HEK293T (cell line): ENCODE data around the gene PRADC1.

Experiments used
- CTCF ChIA-PET: fragments of 350-600 bp; formaldehyde crosslinking; extraction: SDS; loops from one replicate; lab custom pipeline; 2021; ENCODE audit warnings: antibody characterized with exemption, inconsistent platforms; lab: Yijun Ruan, JAX
- POLR2A ChIA-PET: fragments of 350-600 bp; formaldehyde crosslinking; extraction: SDS; loops from one replicate; lab custom pipeline; 2020; ENCODE audit warnings: antibody characterized with exemption, inconsistent platforms; lab: Yijun Ruan, JAX
- DNase-seq: peaks from one replicate; pipeline ENCODE4 v3.0.0; 2012; ENCODE audit warnings: mixed read lengths; ENCODE audit errors: extremely low spot score
- ARNT ChIP-seq: fragments of 450-650 bp; IDR thresholded peaks from 2 replicates; pipeline ENCODE4 v1.6.1; 2017; ENCODE audit warnings: mild to moderate bottlenecking
- BHLHE40 ChIP-seq: fragments of 450-650 bp; IDR thresholded peaks from 2 replicates; pipeline ENCODE4 v1.6.1; 2016; ENCODE audit warnings: mild to moderate bottlenecking, moderate library complexity, borderline replicate concordance
- CTBP1 ChIP-seq: fragments of 450-650 bp; IDR thresholded peaks from 2 replicates; pipeline ENCODE4 v1.6.1; 2016; ENCODE audit warnings: borderline replicate concordance
- ELF4 ChIP-seq: fragments of 450-650 bp; IDR thresholded peaks from 2 replicates; pipeline ENCODE4 v1.6.1; 2017; ENCODE audit warnings: antibody characterized with exemption
- FOXA1 ChIP-seq: fragments of 450-650 bp; IDR thresholded peaks from 2 replicates; pipeline ENCODE4 v1.6.1; 2016; ENCODE audit warnings: mild to moderate bottlenecking
- FOXK2 ChIP-seq: fragments of 450-650 bp; IDR thresholded peaks from 2 replicates; pipeline ENCODE4 v1.6.1; 2016; ENCODE audit warnings: mild to moderate bottlenecking
- FOXM1 ChIP-seq: fragments of 450-650 bp; IDR thresholded peaks from 2 replicates; pipeline ENCODE4 v1.6.1; 2017; ENCODE audit warnings: mild to moderate bottlenecking, borderline replicate concordance
- HDGF ChIP-seq: fragments of 450-650 bp; IDR thresholded peaks from 2 replicates; pipeline ENCODE4 v1.6.1; 2017; ENCODE audit warnings: antibody characterized with exemption, borderline replicate concordance
- L3MBTL2 ChIP-seq: fragments of 450-650 bp; conservative IDR thresholded peaks from 2 replicates; pipeline ENCODE4 v1.6.1; 2016; ENCODE audit warnings: mild to moderate bottlenecking
- LEF1 ChIP-seq: fragments of 450-650 bp; IDR thresholded peaks from 2 replicates; pipeline ENCODE4 v1.6.1; 2017; ENCODE audit warnings: mild to moderate bottlenecking, borderline replicate concordance
- NFRKB ChIP-seq: fragments of 450-650 bp; IDR thresholded peaks from 2 replicates; pipeline ENCODE4 v1.6.1; 2016; ENCODE audit warnings: mild to moderate bottlenecking, moderate library complexity
- SP1 ChIP-seq: fragments of 450-650 bp; IDR thresholded peaks from 2 replicates; pipeline ENCODE4 v1.6.1; 2017
- SUZ12 ChIP-seq: fragments of 450-650 bp; IDR thresholded peaks from 2 replicates; pipeline ENCODE4 v1.6.1; 2016; ENCODE audit warnings: mild to moderate bottlenecking
- TARDBP ChIP-seq: fragments of 450-650 bp; IDR thresholded peaks from 2 replicates; pipeline ENCODE4 v1.6.1; 2016
- ZNF384 ChIP-seq: fragments of 450-650 bp; IDR thresholded peaks from 2 replicates; pipeline ENCODE4 v1.6.1; 2016
- TF ChIP-seq, protein P1 (sequence below): fragments of 450-650 bp; IDR thresholded peaks from 2 replicates; pipeline ENCODE4 v1.6.1; 2016

Gene PRADC1

DNA sequence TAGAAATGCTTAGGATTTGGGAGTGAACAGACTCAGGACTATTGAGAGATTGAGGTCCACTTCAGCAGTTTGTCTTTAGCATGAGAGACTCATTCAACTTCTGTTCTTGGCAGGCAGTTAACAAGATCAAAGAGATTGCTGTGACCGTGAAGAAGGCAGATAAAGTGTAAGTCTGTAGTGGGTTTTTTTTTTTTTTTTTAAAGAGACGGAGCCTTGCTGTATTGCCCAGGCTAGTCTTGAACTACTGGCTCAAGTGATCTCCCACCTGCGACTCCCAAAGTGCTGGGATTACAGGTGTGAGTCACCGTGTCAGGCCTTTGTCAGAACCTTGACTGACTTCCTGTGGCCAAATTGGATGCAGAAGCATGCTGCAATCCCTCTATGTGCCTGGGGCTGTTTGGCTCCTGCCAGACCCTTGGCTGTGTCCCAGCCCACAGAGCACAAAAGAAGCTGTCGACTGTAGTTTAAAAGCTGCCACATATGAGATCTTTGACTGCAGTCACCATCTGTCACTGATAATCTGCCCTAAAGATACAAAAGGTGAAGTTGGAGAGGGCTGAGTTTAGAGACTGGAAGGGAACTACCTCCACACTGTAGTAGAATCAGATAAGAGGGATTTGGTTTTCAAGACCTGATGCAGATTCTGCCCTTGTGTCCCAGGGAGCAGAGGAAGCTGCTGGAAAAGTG is 11.0 kb upstream of the PRADC1 start:
- no peak for TF ChIP-seq FOXA1
- TF ChIP-seq HDGF: no peak
- no peak for TF ChIP-seq BHLHE40
- TF ChIP-seq FOXK2: no peak
- no peak for TF ChIP-seq SUZ12
- no peak for TF ChIP-seq ELF4
- TF ChIP-seq FOXM1: no peak
- no peak for TF ChIP-seq L3MBTL2
- no peak for TF ChIP-seq ARNT
- no peak for TF ChIP-seq SP1
- no peak for TF ChIP-seq CTBP1
- TF ChIP-seq LEF1: no peak
- no peak for TF ChIP-seq TARDBP
- TF ChIP-seq NFRKB: no peak
- TF ChIP-seq, protein P1, sequence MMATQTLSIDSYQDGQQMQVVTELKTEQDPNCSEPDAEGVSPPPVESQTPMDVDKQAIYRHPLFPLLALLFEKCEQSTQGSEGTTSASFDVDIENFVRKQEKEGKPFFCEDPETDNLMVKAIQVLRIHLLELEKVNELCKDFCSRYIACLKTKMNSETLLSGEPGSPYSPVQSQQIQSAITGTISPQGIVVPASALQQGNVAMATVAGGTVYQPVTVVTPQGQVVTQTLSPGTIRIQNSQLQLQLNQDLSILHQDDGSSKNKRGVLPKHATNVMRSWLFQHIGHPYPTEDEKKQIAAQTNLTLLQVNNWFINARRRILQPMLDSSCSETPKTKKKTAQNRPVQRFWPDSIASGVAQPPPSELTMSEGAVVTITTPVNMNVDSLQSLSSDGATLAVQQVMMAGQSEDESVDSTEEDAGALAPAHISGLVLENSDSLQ: no peak
- TF ChIP-seq ZNF384: no peak
- ChIA-PET POLR2A (interaction anchor here (3.6 kb wide), 1 partner anchor 10 kb away, joined by 31 read pairs; the partner anchor contains the start of genes CCT7 and PRADC1), CTCF (no interaction called here)
- DNase-seq: no peak

DNA sequence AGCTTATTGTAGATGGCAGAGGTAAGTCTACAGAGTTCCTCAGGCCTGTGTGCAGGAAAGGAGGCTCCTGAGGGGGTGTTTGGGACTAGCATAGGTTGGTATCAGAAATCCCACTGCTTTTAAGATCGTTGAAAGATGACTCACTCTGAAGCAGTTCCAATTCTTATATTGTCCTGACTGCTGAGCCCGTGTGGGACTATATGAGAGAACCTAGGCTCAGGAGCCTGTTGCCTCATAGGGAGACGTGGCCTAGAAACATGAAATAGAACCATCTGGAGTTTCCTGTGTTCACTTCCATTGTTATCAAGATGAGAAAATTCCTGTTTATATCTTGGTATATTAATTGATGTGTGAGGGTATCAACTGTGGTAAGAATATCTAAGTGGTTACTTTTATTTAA is 6.7 kb upstream of the PRADC1 start:
- ChIA-PET CTCF (no interaction called here), POLR2A (no interaction called here)
- TF ChIP-seq BHLHE40 (no peak), HDGF (no peak), FOXA1 (no peak), FOXK2 (no peak), ELF4 (no peak), LEF1 (no peak), ZNF384 (no peak), ARNT (no peak), NFRKB (no peak), TARDBP (no peak)
- no peak for DNase-seq

DNA sequence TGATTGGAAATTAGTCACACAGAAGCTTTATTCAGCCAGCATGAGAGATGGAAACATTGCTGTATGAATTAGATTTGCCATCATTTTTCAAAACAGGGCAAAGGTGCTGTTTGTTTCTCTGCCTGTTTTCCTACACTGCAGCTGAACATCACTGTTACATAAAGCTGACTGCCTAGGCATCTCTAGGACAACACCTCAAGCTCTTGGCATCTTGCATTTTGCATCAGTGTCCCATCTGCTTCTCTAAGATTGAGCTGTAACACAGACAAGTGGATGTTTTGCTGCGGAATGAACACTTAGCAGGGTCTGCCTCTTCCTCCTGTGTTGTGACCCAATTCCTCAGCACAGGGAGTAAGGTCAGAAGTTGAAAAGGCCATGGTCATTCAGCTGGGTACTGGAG is 5.9 kb upstream of the PRADC1 start:
- ChIA-PET CTCF (no interaction called here), POLR2A (interaction anchor here (0.9 kb wide), 1 partner anchor 19 kb away, joined by 3 read pairs; no protein-coding TSS in a partner anchor)
- TF ChIP-seq LEF1 (no peak), HDGF (no peak), NFRKB (no peak), FOXM1 (no peak), ARNT (no peak), TARDBP (no peak), FOXA1 (no peak), BHLHE40 (no peak), L3MBTL2 (no peak), CTBP1 (no peak)
- no peak for DNase-seq

DNA sequence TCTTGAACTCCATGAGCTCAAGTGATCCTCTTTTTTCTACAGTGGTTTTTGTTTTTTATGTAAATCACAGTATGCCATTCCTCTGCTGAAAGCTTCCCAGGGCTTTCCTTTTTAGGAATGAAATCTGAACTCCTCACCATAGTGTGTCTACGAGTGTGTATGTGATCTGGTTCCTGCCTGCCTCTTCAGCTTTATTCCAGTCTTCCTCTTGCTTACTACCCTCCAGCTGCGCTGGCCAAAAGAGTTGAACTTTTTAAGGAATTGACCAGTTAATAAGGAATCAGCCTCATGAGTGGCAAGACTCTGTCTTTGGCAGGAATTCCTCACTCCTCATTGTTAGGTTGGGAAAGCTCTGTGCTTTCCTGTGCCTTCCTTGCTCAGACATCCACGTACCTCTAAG is 5.1 kb upstream of the PRADC1 start:
- ChIA-PET CTCF (interaction anchor here (1.4 kb wide), 1 partner anchor 25 kb away, joined by 3 read pairs; no protein-coding TSS in a partner anchor), POLR2A (interaction anchor here (0.9 kb wide), 1 partner anchor 20 kb away, joined by 3 read pairs; no protein-coding TSS in a partner anchor)
- no peak for TF ChIP-seq L3MBTL2
- no peak for TF ChIP-seq FOXA1
- no peak for DNase-seq

DNA sequence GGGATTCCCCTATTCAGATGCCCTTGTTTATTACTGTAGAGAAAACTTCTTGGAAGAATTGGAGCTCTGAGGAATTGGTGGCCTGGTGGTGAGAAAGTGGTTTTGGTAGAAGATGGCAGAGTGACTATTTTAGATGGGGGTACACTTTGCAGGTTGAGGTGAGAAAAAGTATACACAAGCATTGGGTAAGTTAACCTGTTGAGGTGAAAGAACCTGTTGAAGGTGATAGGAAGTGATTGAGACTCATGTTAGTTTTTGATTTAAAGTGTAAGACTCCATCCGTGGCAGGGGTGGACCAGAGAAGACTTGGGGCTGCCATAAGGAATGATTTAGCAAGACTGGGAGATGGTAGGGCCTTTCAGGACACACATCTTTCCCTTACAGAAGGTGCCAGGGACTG is 4.1 kb upstream of the PRADC1 start:
- no peak for DNase-seq
- TF ChIP-seq FOXA1 (no peak), FOXK2 (no peak), ARNT (no peak), L3MBTL2 (no peak)
- POLR2A ChIA-PET: interaction anchor here (0.8 kb wide), 1 partner anchor 36 kb away, joined by 3 read pairs; no protein-coding TSS in a partner anchor
- CTCF ChIA-PET: interaction anchor here (1.4 kb wide), 1 partner anchor 24 kb away, joined by 3 read pairs; no protein-coding TSS in a partner anchor

DNA sequence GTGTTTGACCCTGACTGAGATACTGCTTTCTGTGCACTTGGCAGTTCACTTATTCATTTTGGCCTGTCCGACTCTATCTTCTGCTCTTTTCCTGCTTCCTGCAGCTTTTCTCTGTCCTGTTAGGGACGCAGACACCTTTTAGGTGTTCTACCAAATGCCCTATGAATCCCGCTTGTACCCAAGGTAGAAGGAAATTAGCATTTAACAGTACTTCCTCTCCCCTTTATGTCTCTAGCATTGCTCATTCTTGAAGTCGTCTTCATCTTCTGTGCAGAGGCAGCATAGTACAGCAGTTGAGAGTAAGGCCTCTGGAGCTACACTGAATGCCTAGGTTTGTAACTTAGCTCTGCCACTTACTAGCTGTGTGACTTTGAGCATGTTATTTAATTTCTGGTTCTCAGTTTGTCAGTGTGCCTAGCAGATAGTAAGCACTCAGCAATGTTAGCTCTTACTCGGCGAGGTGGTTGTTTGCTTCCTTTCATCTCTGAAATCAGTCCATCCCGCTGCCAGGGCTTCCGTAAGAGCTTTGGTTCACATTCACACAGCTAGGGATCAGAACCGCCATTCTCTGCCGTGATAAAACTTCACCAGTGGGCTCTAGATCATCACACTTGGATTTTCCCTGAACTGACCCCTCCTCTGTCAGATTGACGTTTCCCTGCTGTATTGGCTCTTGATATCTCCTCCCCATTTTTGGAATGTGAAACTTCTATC is 2.4 kb upstream of the PRADC1 start:
- DNase-seq: no peak
- ChIA-PET CTCF (no interaction called here), POLR2A (interaction anchor here (1.1 to 3.9 kb wide), 5 partner anchors 9 to 24 kb away, joined by 4 to 53 read pairs (median 32); partner anchors contain the start of gene SMYD5)
- TF ChIP-seq FOXM1 (no peak), SP1 (no peak), ELF4 (no peak), CTBP1 (no peak), FOXK2 (no peak), SUZ12 (no peak), ZNF384 (no peak), NFRKB (no peak), FOXA1 (no peak), L3MBTL2 (no peak)

DNA sequence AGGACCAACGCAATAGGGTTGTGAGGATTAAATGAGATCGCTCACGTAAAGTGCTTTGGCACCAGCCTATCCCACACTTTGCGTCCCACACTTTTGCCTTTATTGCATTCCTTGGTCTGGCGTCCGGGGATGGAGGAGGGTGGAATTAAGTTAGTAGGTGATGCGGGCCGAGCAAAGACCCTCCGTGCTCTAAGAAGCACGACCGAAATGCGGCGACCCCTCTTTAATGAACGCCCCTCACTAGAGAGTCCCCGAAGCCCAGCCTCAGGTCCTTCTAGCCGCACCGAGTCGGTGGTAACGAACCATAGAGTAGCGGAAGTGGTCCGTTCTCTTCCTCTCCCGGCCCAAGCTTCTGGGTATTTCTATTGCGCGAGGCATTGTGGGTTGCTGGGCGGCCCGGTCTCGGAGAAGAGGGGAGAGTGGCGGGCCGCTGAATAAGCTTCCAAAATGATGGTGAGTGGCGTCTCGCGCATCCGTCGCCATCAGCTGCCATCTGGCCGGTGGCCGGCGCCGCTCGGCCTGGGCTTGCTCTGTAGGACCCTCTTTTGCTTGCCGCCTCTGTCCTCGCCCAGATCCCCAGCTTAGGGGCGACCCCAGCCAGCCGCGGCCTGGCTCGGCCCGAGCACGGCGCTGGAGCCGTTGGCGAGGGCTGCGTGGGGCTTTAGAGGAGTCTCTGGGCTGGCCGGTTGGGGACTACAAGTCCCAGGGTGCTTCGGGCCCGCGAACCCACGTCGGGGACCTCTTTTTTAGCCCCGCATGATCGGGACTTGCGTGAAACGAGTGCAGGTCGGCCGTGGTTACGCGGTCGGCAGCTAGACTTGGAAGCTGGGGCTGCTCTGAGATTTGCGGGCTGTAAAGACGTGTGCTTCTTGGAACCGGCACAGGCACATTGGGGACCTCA is 1.1 kb upstream of the PRADC1 start, which contains the start of gene CCT7:
Gene CCT7 (plus strand): TSS at position 377 of the 901 bp plus-strand sequence. CDS start 71 bp downstream, at position 448.
- DNase-seq: peak; percentile 83
- CTCF ChIA-PET: interaction anchor here (1.6 kb wide), 1 partner anchor 21 kb away, joined by 6 read pairs; the partner anchor contains the start of gene SMYD5

More for the DNA sequence above, 1.1 kb upstream of the PRADC1 start, which contains the start of gene CCT7:
- POLR2A ChIA-PET: interaction anchor here (0.6 to 3.9 kb wide), 16 partner anchors 9 to 503 kb away, joined by 3 to 53 read pairs (median 5); partner anchors contain the start of genes ALMS1, SMYD5 and TPRKB
- no peak for TF ChIP-seq HDGF
- no peak for TF ChIP-seq ARNT
- no peak for TF ChIP-seq SUZ12
- TF ChIP-seq FOXA1: no peak
- peak; percentile 76 for TF ChIP-seq ELF4
- TF ChIP-seq LEF1: peak; percentile 74; the same call in 1 of the 2 replicates
- peak; percentile 69; the same call in 1 of the 2 replicates for TF ChIP-seq NFRKB
- TF ChIP-seq BHLHE40: no peak
- TF ChIP-seq TARDBP: no peak
- TF ChIP-seq, protein P1: no peak
- no peak for TF ChIP-seq ZNF384
- no peak for TF ChIP-seq FOXM1
- no peak; the same call in 1 of the 2 replicates for TF ChIP-seq L3MBTL2
